SU-DHL-6 (cell line): Measurements from ENCODE around the gene FBXW5.

Source experiments
- CTCF ChIP-seq: fragments of 200-600 bp; sonication (generic); IDR thresholded peaks from one replicate; pipeline ENCODE4 v1.5.1; 2017; ENCODE audit warnings: antibody characterized with exemption, mild to moderate bottlenecking, low read length, moderate library complexity; ENCODE audit not compliant: insufficient read depth, poor library complexity, severe bottlenecking
- EZH2phosphoT487 ChIP-seq: fragments of 200-600 bp; sonication (generic), shearing (Covaris generic); conservative IDR thresholded peaks from 2 replicates; pipeline ENCODE4 v1.6.1; 2018; ENCODE audit warnings: mild to moderate bottlenecking, antibody characterized with exemption, low read length, moderate library complexity, mixed read lengths

GRCh38 chr9:136896027-136896426, 48.5 kb downstream of the FBXW5 start:
- TF ChIP-seq CTCF (no peak), EZH2phosphoT487 (no peak)
